GM23338 (cell line): Measurements from ENCODE around the gene MAFF. TPM values are rescaled to one million over a fixed set of nuclear protein-coding genes. Genes with fewer than 3 reads are reported as not detected.
"Not testable (repeated sequence)": the region's sequence is repeated elsewhere in the genome, so short reads cannot be mapped to it uniquely, and the experiment has no call there.

Source experiments
- ATAC-seq: fragments of 200-7000 bp; cut with Tn5 transposase; 3 replicates; pipeline ENCODE4 v1.9.1; 2020
- DNase-seq: peaks from one replicate; pipeline ENCODE4 v3.0.0-alpha.2; 2015; ENCODE audit warnings: low spot score
- H2AFZ ChIP-seq: fragments of 200-600 bp; sonication (generic); 2 replicates; pipeline ENCODE4 v1.8.0; 2016; ENCODE audit warnings: antibody characterized with exemption, mild to moderate bottlenecking, moderate library complexity
- H3F3A ChIP-seq: fragments of 200-600 bp; sonication (generic); replicated peaks from 2 replicates; pipeline ENCODE4 v1.8.0; 2017; ENCODE audit warnings: antibody characterized with exemption, mixed run types, low read depth
- H3K27ac ChIP-seq: fragments of 200-600 bp; sonication (generic); 2 replicates; pipeline ENCODE4 v1.6.1; 2016; ENCODE audit warnings: low read depth
- H3K27me3 ChIP-seq: fragments of 200-600 bp; sonication (generic); 2 replicates; pipeline ENCODE4 v1.8.0; 2016; ENCODE audit warnings: mild to moderate bottlenecking, mixed run types, moderate library complexity; ENCODE audit not compliant: insufficient read depth
- H3K36me3 ChIP-seq: fragments of 200-600 bp; sonication (generic); 2 replicates; pipeline ENCODE4 v1.8.0; 2016; ENCODE audit warnings: mild to moderate bottlenecking; ENCODE audit not compliant: insufficient read depth
- H3K4me1 ChIP-seq: fragments of 200-600 bp; sonication (generic); 2 replicates; pipeline ENCODE4 v1.8.0; 2016; ENCODE audit warnings: mild to moderate bottlenecking, moderate library complexity; ENCODE audit not compliant: insufficient read depth
- H3K4me2 ChIP-seq: fragments of 200-600 bp; sonication (generic); 2 replicates; pipeline ENCODE4 v1.7.1; 2017; ENCODE audit warnings: mixed run types
- H3K4me3 ChIP-seq: fragments of 200-600 bp; sonication (generic); 2 replicates; pipeline ENCODE4 v1.6.1; 2016; ENCODE audit warnings: mixed run types
- H3K79me2 ChIP-seq: fragments of 200-600 bp; sonication (generic); replicated peaks from 2 replicates; pipeline ENCODE4 v1.8.0; 2017; ENCODE audit warnings: mild to moderate bottlenecking; ENCODE audit not compliant: insufficient read depth
- H3K9me2 ChIP-seq: fragments of 200-600 bp; sonication (generic); 2 replicates; pipeline ENCODE4 v1.8.0; 2017; ENCODE audit not compliant: insufficient read depth
- H4K20me1 ChIP-seq: fragments of 200-600 bp; sonication (generic); replicated peaks from 2 replicates; pipeline ENCODE4 v1.8.0; 2017; ENCODE audit warnings: mild to moderate bottlenecking; ENCODE audit not compliant: insufficient read depth
- H3K27ac Mint-ChIP-seq: 2 replicates; pipeline ENCODE4 v1.8.0; 2020; ENCODE audit warnings: inconsistent platforms, mild to moderate bottlenecking, moderate library complexity, mixed read lengths
- H3K27me3 Mint-ChIP-seq: 3 replicates; pipeline ENCODE4 v1.8.0; 2022; ENCODE audit warnings: low read depth, mild to moderate bottlenecking, moderate library complexity, mixed read lengths, inconsistent platforms; ENCODE audit not compliant: insufficient read depth, poor library complexity
- H3K36me3 Mint-ChIP-seq: 3 replicates; pipeline ENCODE4 v1.8.0; 2021; ENCODE audit warnings: low read depth, mild to moderate bottlenecking, inconsistent platforms, moderate library complexity, mixed read lengths
- H3K4me1 Mint-ChIP-seq: 3 replicates; pipeline ENCODE4 v1.8.0; 2020; ENCODE audit warnings: mild to moderate bottlenecking, inconsistent platforms, mixed read lengths
- H3K4me3 Mint-ChIP-seq: 3 replicates; pipeline ENCODE4 v1.8.0; 2021; ENCODE audit warnings: moderate library complexity, mild to moderate bottlenecking, inconsistent platforms, mixed read lengths
- H3K9me3 Mint-ChIP-seq: 3 replicates; pipeline ENCODE4 v1.8.0; 2020; ENCODE audit warnings: moderate library complexity, mild to moderate bottlenecking, inconsistent platforms, mixed read lengths
- CREB1 ChIP-seq: fragments of 250-450 bp; sonication (Bioruptor Pico); IDR thresholded peaks from 2 replicates; pipeline ENCODE4 v1.5.0; 2020; ENCODE audit warnings: low read depth, mild to moderate bottlenecking, moderate library complexity
- EZH2 ChIP-seq: fragments of 200-600 bp; sonication (generic); IDR thresholded peaks from one replicate; pipeline ENCODE4 v1.8.0; 2017; ENCODE audit warnings: antibody characterized with exemption, mild to moderate bottlenecking, low read depth; ENCODE audit not compliant: unreplicated experiment
- EZH2phosphoT487 ChIP-seq: fragments of 200-600 bp; sonication (generic); IDR thresholded peaks from one replicate; pipeline ENCODE4 v1.8.1; 2018; ENCODE audit warnings: antibody characterized with exemption; ENCODE audit not compliant: unreplicated experiment
- NANOG ChIP-seq: IDR thresholded peaks from 2 replicates; pipeline ENCODE4 v1.6.1; 2016; ENCODE audit warnings: antibody characterized with exemption, borderline replicate concordance
- POLR2AphosphoS5 ChIP-seq: IDR thresholded peaks from 2 replicates; pipeline ENCODE4 v1.6.1; 2016; ENCODE audit warnings: antibody characterized with exemption, low read depth
- STAT1 ChIP-seq: IDR thresholded peaks from one replicate; pipeline ENCODE4 v1.6.1; 2016; ENCODE audit warnings: antibody characterized with exemption; ENCODE audit not compliant: unreplicated experiment
- ZNF114 ChIP-seq: fragments of 250-450 bp; sonication (Bioruptor Pico); IDR thresholded peaks from 2 replicates; pipeline ENCODE4 v1.5.0; 2020; ENCODE audit warnings: mild to moderate bottlenecking, moderate library complexity
- ZNF331 ChIP-seq: fragments of 250-450 bp; sonication (Bioruptor Pico); IDR thresholded peaks from 2 replicates; pipeline ENCODE4 v1.5.0; 2020; ENCODE audit warnings: low read depth, mild to moderate bottlenecking, moderate library complexity
- polyA plus RNA-seq: library from polyadenylated mRNA; unstranded; fragments of >200 nt; fragmentation: Nextera tagmentation; extraction: Ambion mirVana; gene quantifications from 2 replicates; pipeline ENCODE4 v1.2.1, GENCODE V29; 2016
- total RNA-seq: library from RNA; depleted of rRNA; stranded (reverse); fragments of >200 nt; shearing (Covaris generic); gene quantifications from 2 replicates; pipeline ENCODE4 v1.2.3, GENCODE V29; 2014
- TF ChIP-seq, protein P1 (sequence below): fragments of 250-450 bp; sonication (Bioruptor Pico); IDR thresholded peaks from 2 replicates; pipeline ENCODE4 v1.5.0; 2020; ENCODE audit warnings: mild to moderate bottlenecking, moderate library complexity
- TF ChIP-seq, protein P2 (sequence below), 2 experiments: fragments of 200-600 bp in 1 of 2; sonication (generic) in 1 of 2; conservative IDR thresholded peaks; 2 replicates each; pipeline versions ENCODE4 v1.5.1 to v1.6.1; 2016 to 2017; ENCODE audit warnings: antibody characterized with exemption in 2 of 2, low read depth in 2 of 2, mild to moderate bottlenecking in 2 of 2, moderate library complexity in 1 of 2

MAFF gene
- total and polyA plus RNA-seq, 2 experiments from 2014 or later = 2.2 to 8.9 TPM

DNA sequence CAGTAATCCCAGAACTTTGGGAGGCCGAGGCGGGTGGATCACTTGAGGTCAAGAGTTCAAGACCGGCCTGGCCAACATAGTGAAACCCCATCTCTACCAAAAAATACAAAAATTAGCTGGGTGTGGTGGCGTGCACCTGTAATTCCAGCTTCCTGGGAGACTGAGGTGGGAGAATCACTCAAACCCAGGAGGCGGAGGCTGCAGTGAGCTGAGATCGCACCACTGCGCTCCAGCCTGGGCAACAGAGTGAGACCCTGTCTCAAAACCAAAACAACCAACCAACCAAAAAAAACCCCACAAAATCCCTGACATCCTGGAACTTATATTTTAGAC, 23.2 kb upstream of the MAFF start:
- H3K36me3 ChIP-seq, H3F3A ChIP-seq, ATAC-seq, H3K27me3 ChIP-seq, H3K27ac ChIP-seq, H3K79me2 ChIP-seq, H3K4me3 ChIP-seq, H4K20me1 ChIP-seq, H3K4me2 ChIP-seq, DNase-seq, H3K4me3 Mint-ChIP-seq, H3K9me2 ChIP-seq, H3K9me3 Mint-ChIP-seq, H3K36me3 Mint-ChIP-seq, H3K27ac Mint-ChIP-seq, H2AFZ ChIP-seq: not testable (repeated sequence)
- H3K27me3 Mint-ChIP-seq = peaks cover 20% of the 10 kb centered on the region
- peaks cover 15% of the 10 kb centered on the region for H3K4me1 ChIP-seq
- peaks cover 28% of the 10 kb centered on the region for H3K4me1 Mint-ChIP-seq

DNA sequence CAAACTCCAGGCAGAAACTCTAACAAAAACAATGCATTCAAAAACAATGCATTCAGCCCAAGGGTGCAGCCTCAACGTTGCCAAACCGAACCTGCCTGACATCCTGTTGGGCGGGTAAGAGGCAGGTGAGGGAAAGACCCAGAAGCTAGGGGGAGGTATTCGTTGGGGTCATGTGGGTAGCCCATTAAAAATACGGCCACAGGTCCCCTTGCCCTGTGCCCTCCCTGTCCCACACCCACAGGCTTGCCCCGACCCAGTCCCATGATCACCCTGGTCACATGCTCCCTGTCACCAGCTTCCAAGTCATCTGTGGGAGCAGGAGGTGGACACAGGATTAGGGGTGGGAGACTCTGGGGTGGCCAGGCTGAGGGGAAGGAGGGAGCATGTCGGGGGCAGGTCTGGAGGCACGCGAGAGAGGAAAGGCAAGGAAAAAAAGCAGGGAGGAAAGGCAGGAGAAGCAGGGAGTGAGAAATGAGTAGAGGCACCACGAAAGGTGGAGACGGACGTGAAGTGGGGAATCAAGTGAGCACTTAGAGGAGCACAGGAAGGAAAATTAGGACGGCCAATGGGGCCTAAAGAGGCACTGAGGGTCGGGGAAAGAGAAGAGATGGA, 20.8 kb upstream of the MAFF start:
- Histone ChIP-seq H3K4me1 (peaks cover 15% of the 10 kb centered on the region), H3K27me3 (no peaks in the 10 kb centered on the region), H3K27ac (peak overlapping the region; percentile 94), H2AFZ (peak overlapping the region; percentile 12; the same call in 1 of the 2 replicates), H3K36me3 (no peaks in the 10 kb centered on the region), H3K9me2 (no peaks in the 10 kb centered on the region), H3K4me2 (peak overlapping the region; percentile 80), H3K4me3 (peak overlapping the region; percentile 58), H3F3A (peaks cover 8% of the 10 kb centered on the region; the same call in 1 of the 2 replicates), H3K79me2 (no peaks in the 10 kb centered on the region), H4K20me1 (no peaks in the 10 kb centered on the region)
- Mint-ChIP-seq H3K27ac (peak overlapping the region; percentile 100), H3K36me3 (peaks cover 5% of the 10 kb centered on the region; the same call in 2 of the 3 replicates), H3K4me3 (peak overlapping the region; percentile 85), H3K4me1 (peaks cover 32% of the 10 kb centered on the region), H3K27me3 (peaks cover 16% of the 10 kb centered on the region), H3K9me3 (no peaks in the 10 kb centered on the region; the same call in 2 of the 3 replicates)
- ATAC-seq (peak; percentile 10), DNase-seq (peak; percentile 49)
- no peak for TF ChIP-seq ZNF331 (CRISPR knock-in tag)
- no peak for TF ChIP-seq STAT1
- 0 out of 2 replicates have a peak, but pooled peaks have one; percentile 3 for TF ChIP-seq POLR2AphosphoS5
- TF ChIP-seq EZH2 = no peak
- TF ChIP-seq EZH2phosphoT487 = no peak
- TF ChIP-seq, protein P1, sequence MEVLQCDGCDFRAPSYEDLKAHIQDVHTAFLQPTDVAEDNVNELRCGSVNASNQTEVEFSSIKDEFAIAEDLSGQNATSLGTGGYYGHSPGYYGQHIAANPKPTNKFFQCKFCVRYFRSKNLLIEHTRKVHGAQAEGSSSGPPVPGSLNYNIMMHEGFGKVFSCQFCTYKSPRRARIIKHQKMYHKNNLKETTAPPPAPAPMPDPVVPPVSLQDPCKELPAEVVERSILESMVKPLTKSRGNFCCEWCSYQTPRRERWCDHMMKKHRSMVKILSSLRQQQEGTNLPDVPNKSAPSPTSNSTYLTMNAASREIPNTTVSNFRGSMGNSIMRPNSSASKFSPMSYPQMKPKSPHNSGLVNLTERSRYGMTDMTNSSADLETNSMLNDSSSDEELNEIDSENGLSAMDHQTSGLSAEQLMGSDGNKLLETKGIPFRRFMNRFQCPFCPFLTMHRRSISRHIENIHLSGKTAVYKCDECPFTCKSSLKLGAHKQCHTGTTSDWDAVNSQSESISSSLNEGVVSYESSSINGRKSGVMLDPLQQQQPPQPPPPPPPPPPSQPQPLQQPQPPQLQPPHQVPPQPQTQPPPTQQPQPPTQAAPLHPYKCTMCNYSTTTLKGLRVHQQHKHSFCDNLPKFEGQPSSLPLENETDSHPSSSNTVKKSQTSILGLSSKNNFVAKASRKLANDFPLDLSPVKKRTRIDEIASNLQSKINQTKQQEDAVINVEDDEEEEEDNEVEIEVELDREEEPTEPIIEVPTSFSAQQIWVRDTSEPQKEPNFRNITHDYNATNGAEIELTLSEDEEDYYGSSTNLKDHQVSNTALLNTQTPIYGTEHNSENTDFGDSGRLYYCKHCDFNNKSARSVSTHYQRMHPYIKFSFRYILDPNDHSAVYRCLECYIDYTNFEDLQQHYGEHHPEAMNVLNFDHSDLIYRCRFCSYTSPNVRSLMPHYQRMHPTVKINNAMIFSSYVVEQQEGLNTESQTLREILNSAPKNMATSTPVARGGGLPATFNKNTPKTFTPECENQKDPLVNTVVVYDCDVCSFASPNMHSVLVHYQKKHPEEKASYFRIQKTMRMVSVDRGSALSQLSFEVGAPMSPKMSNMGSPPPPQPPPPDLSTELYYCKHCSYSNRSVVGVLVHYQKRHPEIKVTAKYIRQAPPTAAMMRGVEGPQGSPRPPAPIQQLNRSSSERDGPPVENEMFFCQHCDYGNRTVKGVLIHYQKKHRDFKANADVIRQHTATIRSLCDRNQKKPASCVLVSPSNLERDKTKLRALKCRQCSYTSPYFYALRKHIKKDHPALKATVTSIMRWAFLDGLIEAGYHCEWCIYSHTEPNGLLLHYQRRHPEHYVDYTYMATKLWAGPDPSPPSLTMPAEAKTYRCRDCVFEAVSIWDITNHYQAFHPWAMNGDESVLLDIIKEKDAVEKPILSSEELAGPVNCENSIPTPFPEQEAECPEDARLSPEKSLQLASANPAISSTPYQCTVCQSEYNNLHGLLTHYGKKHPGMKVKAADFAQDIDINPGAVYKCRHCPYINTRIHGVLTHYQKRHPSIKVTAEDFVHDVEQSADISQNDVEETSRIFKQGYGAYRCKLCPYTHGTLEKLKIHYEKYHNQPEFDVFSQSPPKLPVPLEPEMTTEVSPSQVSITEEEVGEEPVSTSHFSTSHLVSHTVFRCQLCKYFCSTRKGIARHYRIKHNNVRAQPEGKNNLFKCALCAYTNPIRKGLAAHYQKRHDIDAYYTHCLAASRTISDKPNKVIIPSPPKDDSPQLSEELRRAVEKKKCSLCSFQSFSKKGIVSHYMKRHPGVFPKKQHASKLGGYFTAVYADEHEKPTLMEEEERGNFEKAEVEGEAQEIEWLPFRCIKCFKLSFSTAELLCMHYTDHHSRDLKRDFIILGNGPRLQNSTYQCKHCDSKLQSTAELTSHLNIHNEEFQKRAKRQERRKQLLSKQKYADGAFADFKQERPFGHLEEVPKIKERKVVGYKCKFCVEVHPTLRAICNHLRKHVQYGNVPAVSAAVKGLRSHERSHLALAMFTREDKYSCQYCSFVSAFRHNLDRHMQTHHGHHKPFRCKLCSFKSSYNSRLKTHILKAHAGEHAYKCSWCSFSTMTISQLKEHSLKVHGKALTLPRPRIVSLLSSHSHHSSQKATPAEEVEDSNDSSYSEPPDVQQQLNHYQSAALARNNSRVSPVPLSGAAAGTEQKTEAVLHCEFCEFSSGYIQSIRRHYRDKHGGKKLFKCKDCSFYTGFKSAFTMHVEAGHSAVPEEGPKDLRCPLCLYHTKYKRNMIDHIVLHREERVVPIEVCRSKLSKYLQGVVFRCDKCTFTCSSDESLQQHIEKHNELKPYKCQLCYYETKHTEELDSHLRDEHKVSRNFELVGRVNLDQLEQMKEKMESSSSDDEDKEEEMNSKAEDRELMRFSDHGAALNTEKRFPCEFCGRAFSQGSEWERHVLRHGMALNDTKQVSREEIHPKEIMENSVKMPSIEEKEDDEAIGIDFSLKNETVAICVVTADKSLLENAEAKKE = no peak
- TF ChIP-seq ZNF114 (CRISPR knock-in tag) = no peak
- no peak for TF ChIP-seq NANOG
- TF ChIP-seq, protein P2, sequence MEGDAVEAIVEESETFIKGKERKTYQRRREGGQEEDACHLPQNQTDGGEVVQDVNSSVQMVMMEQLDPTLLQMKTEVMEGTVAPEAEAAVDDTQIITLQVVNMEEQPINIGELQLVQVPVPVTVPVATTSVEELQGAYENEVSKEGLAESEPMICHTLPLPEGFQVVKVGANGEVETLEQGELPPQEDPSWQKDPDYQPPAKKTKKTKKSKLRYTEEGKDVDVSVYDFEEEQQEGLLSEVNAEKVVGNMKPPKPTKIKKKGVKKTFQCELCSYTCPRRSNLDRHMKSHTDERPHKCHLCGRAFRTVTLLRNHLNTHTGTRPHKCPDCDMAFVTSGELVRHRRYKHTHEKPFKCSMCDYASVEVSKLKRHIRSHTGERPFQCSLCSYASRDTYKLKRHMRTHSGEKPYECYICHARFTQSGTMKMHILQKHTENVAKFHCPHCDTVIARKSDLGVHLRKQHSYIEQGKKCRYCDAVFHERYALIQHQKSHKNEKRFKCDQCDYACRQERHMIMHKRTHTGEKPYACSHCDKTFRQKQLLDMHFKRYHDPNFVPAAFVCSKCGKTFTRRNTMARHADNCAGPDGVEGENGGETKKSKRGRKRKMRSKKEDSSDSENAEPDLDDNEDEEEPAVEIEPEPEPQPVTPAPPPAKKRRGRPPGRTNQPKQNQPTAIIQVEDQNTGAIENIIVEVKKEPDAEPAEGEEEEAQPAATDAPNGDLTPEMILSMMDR (conservative IDR thresholded peaks at IDR 0.05; ENCODE audit: low read depth in 2 of 2) = peak in 1 of 2 experiments; percentile 37; a peak in 2 of 4 replicates
- no peak for TF ChIP-seq CREB1 (CRISPR knock-in tag)
